C4-2B (cell line): Measurements from ENCODE around the gene RPL41.

Experiments
- CTCF ChIP-seq: fragments of 450-650 bp; conservative IDR thresholded peaks from 2 replicates; pipeline ENCODE4 v1.5.1; 2017; ENCODE audit warnings: mild to moderate bottlenecking
- ZFX ChIP-seq: fragments of 450-650 bp; IDR thresholded peaks from 2 replicates; pipeline ENCODE4 v1.6.1; 2017

GRCh38 chr12:56126732-56127239, 10.4 kb downstream of the RPL41 start:
- no peak for TF ChIP-seq CTCF
- TF ChIP-seq ZFX = no peak
